ENCODE data around the gene ZNF217.

GRCh38 chr20:53626584-53626983, 32.9 kb upstream of the ZNF217 start:
- TF ChIP-seq CTCF (IDR thresholded peaks at IDR 0.05; ENCODE audit: poor library complexity, severe bottlenecking) (no peak), EZH2 (IDR thresholded peaks at IDR 0.05; ENCODE audit: borderline replicate concordance, insufficient read depth, low read length, poor library complexity, severe bottlenecking) (no peak), POLR2AphosphoS5 (IDR thresholded peaks at IDR 0.05) (no peak), RAD21 (conservative IDR thresholded peaks at IDR 0.05) (no peak), TAF1 (IDR thresholded peaks at IDR 0.05; ENCODE audit: low read depth) (no peak), SMC3 (conservative IDR thresholded peaks at IDR 0.05; ENCODE audit: poor library complexity) (no peak), EP300 (conservative IDR thresholded peaks at IDR 0.05; ENCODE audit: poor library complexity, severe bottlenecking) (no peak)
